CD14-positive monocyte (primary cell): ENCODE data around the gene SLC6A7. TPM values are rescaled to one million over a fixed set of nuclear protein-coding genes. Genes with fewer than 3 reads are reported as not detected.

Experiments used
- DNase-seq, 3 donors: peaks; one replicate each; pipeline ENCODE4 v3.0.0-alpha.2; 2011 to 2022
- H2AFZ ChIP-seq: 2 replicates; pipeline ENCODE4 v1.6.0; 2012; ENCODE audit warnings: mild to moderate bottlenecking, low read depth, low read length, inconsistent platforms; ENCODE audit not compliant: insufficient read depth, poor library complexity, severe bottlenecking
- H3K27ac ChIP-seq, 2 donors: 1 replicate in 1 of 2; 2 replicates in 1 of 2; pipeline ENCODE4 v1.5.1; 2012 to 2013; ENCODE audit warnings: low read length in 2 of 2, control low read depth in 1 of 2, inconsistent platforms in 1 of 2, low read depth in 1 of 2, mild to moderate bottlenecking in 1 of 2
- H3K27me3 ChIP-seq, 2 donors: one replicate each; pipeline versions ENCODE4 v1.6.0 to v1.6.1; 2011 to 2013; ENCODE audit warnings: low read length in 2 of 2; ENCODE audit not compliant: control insufficient read depth in 2 of 2, insufficient read depth in 2 of 2
- H3K36me3 ChIP-seq, 2 donors: replicated peaks in 1 of 2; 1 replicate in 1 of 2; 2 replicates in 1 of 2; pipeline versions ENCODE4 v1.5.1 to v1.6.1; 2012 to 2013; ENCODE audit warnings: low read length in 2 of 2, control low read depth in 1 of 2, inconsistent platforms in 1 of 2, mild to moderate bottlenecking in 1 of 2; ENCODE audit not compliant: insufficient read depth in 2 of 2, control insufficient read depth in 1 of 2
- H3K4me1 ChIP-seq, 2 donors: 1 replicate in 1 of 2; 2 replicates in 1 of 2; pipeline versions ENCODE4 v1.5.1 to v1.6.1; 2012 to 2013; ENCODE audit warnings: low read length in 2 of 2, control low read depth in 1 of 2, inconsistent platforms in 1 of 2, mild to moderate bottlenecking in 1 of 2, moderate library complexity in 1 of 2; ENCODE audit not compliant: insufficient read depth in 2 of 2, control insufficient read depth in 1 of 2
- H3K4me2 ChIP-seq: replicated peaks from 2 replicates; pipeline ENCODE3; 2012; ENCODE audit warnings: low read length, moderate library complexity, mild to moderate bottlenecking; ENCODE audit not compliant: poor library complexity, severe bottlenecking; ENCODE audit errors: extremely low read depth
- H3K4me3 ChIP-seq, 3 experiments: fragments of 200-600 bp in 1 of 3; sonication (generic) in 1 of 3; replicated peaks in 1 of 3; 1 replicate in 2 of 3; 2 replicates in 1 of 3; pipeline ENCODE4 v1.5.1; 2011 to 2013; ENCODE audit warnings: low read length in 3 of 3, mild to moderate bottlenecking in 3 of 3, control low read depth in 2 of 3, low read depth in 2 of 3, inconsistent platforms in 1 of 3, moderate library complexity in 1 of 3
- H3K79me2 ChIP-seq: 2 replicates; pipeline ENCODE4 v1.6.0; 2012; ENCODE audit warnings: mild to moderate bottlenecking, control low read depth, inconsistent platforms, low read length, moderate library complexity; ENCODE audit not compliant: insufficient read depth
- H3K9ac ChIP-seq: 2 replicates; pipeline ENCODE4 v1.6.0; 2017; ENCODE audit warnings: low read length, mild to moderate bottlenecking; ENCODE audit not compliant: insufficient read depth, poor library complexity, severe bottlenecking
- H3K9me3 ChIP-seq, 2 donors: replicated peaks in 1 of 2; 1 replicate in 1 of 2; 2 replicates in 1 of 2; pipeline versions ENCODE4 v1.5.1 to v1.6.1; 2012 to 2013; ENCODE audit warnings: low read length in 2 of 2, control low read depth in 1 of 2; ENCODE audit not compliant: control insufficient read depth in 1 of 2, insufficient read depth in 1 of 2
- H4K20me1 ChIP-seq: 2 replicates; pipeline ENCODE4 v1.6.0; 2012; ENCODE audit warnings: mild to moderate bottlenecking, low read length, control low read depth, moderate library complexity; ENCODE audit not compliant: insufficient read depth
- H3K27ac Mint-ChIP-seq, 7 donors: one replicate each; pipeline ENCODE4 v1.8.0; 2020; ENCODE audit warnings: mild to moderate bottlenecking in 7 of 7, mixed read lengths in 7 of 7, moderate library complexity in 6 of 7, inconsistent platforms in 2 of 7
- H3K27me3 Mint-ChIP-seq, 3 donors: one replicate each; pipeline ENCODE4 v1.8.0; 2021 to 2022; ENCODE audit warnings: low read depth in 3 of 3, mild to moderate bottlenecking in 3 of 3, mixed read lengths in 3 of 3, moderate library complexity in 3 of 3, inconsistent platforms in 1 of 3
- H3K36me3 Mint-ChIP-seq, 2 donors: one replicate each; pipeline ENCODE4 v1.8.0; 2020; ENCODE audit warnings: mixed read lengths in 2 of 2, inconsistent platforms in 1 of 2, mild to moderate bottlenecking in 1 of 2
- H3K4me1 Mint-ChIP-seq: one replicate; pipeline ENCODE4 v1.8.0; 2020; ENCODE audit warnings: mild to moderate bottlenecking, mixed read lengths
- H3K4me3 Mint-ChIP-seq, 2 donors: one replicate each; pipeline ENCODE4 v1.8.0; 2020; ENCODE audit warnings: mild to moderate bottlenecking in 2 of 2, mixed read lengths in 2 of 2, moderate library complexity in 1 of 2
- H3K9me3 Mint-ChIP-seq, 7 donors: one replicate each; pipeline ENCODE4 v1.8.0; 2020 to 2022; ENCODE audit warnings: mixed read lengths in 7 of 7, mild to moderate bottlenecking in 6 of 7, moderate library complexity in 6 of 7, inconsistent platforms in 2 of 7
- CTCF ChIP-seq: fragments of 200-600 bp; IDR thresholded peaks from one replicate; pipeline ENCODE4 v1.8.0; 2022; ENCODE audit warnings: antibody characterized with exemption, mild to moderate bottlenecking
- WGBS: methylation state at CpG from one replicate; pipeline ENCODE4 v1.1.5; 2013; ENCODE audit warnings: missing lambda C conversion rate; ENCODE audit not compliant: insufficient coverage; 5-methylcytosine and 5-hydroxymethylcytosine counted together
- intact Hi-C, 2 donors: fragments of 100-400 bp; cut with micrococcal nuclease; formaldehyde crosslinking; loops; one replicate each; pipeline versions ENCODE4 v1.15.0 to v1.15.1; 2023
- polyA plus RNA-seq, 3 donors: library from polyadenylated mRNA; depleted of rRNA in 1 of 3; unstranded in 2 of 3; stranded (reverse) in 1 of 3; fragments of 300-500 nt in 2 of 3; fragments of >200 nt in 1 of 3; fragmentation: Illumina TruSeq in 2 of 3; gene quantifications; 1 replicate in 2 of 3; 2 replicates in 1 of 3; pipeline ENCODE4 v1.2.3, GENCODE V29; 2012 to 2021

Gene SLC6A7
- polyA plus RNA-seq, 3 donors = 0.07 TPM; not detected in 2

- 86% methylated on average over 2 of the region's 7 CpGs for WGBS
- no peak overlapping the region for H3K4me2 ChIP-seq
- peaks cover 8 to 11% of the 10 kb centered on the region in 2 donors for H3K4me1 ChIP-seq
- DNase-seq = no peak
- peaks cover 0 to 2% (median 0%) of the 10 kb centered on the region in 7 donors for H3K9me3 Mint-ChIP-seq
- TF ChIP-seq CTCF = no peak
- H3K27me3 ChIP-seq = peaks cover 0 to 18% of the 10 kb centered on the region in 2 donors
- no peak overlapping the region for H2AFZ ChIP-seq
- peaks cover 0 to 3% of the 10 kb centered on the region in 2 donors for H3K36me3 Mint-ChIP-seq
- H3K9ac ChIP-seq = no peak overlapping the region
- H3K4me3 Mint-ChIP-seq = peak overlapping the region in 1 of 2 donors; percentile 48
- H3K4me3 ChIP-seq = no peak overlapping the region
- intact Hi-C loops = no loop called here
- peaks cover 15% of the 10 kb centered on the region for H3K4me1 Mint-ChIP-seq
- peak overlapping the region in 2 of 7 donors; percentile 36 to 65 for H3K27ac Mint-ChIP-seq
- no peak overlapping the region for H3K27ac ChIP-seq
- no peaks in the 10 kb centered on the region for H4K20me1 ChIP-seq
- H3K9me3 ChIP-seq = no peaks in the 10 kb centered on the region
- no peaks in the 10 kb centered on the region for H3K79me2 ChIP-seq
- H3K36me3 ChIP-seq = no peaks in the 10 kb centered on the region
- H3K27me3 Mint-ChIP-seq = peaks cover 26 to 33% (median 27%) of the 10 kb centered on the region in 3 donors
These were observed 35.2 kb upstream of the SLC6A7 start for GRCh38 chr5:150154618-150155128.

DNA sequence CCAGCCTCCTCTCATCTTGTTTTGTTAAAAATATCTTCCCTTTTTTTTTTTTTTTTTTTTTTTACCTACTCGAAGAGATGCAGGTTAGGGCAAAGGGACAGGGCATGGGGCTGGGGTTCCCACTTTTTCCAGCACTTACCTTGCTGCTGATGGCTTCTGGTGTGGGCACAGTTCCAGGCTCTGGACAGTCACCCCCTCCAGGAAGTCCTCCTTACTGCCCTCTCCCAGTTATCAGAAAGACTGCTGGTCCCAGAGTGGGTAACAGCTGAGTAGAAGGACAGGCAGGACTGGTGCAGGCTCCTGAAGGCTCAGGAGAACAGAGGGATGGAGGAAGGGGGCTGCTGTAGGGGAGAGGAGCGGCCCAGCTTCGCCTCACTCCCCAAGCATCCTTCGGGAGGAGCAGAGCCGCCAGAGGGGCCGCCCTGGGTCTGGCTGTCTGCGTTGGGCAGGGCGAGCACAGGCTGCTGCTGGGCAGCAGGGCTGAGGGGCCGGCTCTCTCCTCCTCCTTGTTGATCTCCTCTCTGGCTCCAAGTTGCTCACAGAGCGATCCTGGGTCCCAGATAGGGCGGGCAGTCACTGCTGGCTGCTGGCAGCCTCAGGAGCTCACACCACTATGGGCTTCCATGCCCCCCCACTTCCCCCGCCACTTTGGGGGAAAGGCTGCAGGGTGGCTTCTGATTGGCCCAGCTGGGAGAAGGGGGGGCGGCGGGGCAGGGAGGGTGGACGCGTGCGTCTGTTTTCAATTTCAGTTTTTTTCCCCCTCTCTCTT, 34.4 kb upstream of the SLC6A7 start, which contains the start of gene PDGFRB:
Gene PDGFRB, minus strand, starts transcription at position 588 of the 769 bp plus-strand sequence. CDS start 18,798 bp downstream, outside the sequence.
- peak within 1 kb of the TSS; percentile 79 to 93 for H3K4me3 Mint-ChIP-seq
- peak within 1 kb of the TSS; percentile 19 for H2AFZ ChIP-seq
- H3K27me3 Mint-ChIP-seq = peaks cover 26 to 33% (median 27%) of the 10 kb centered on the region in 3 donors
- no peak for TF ChIP-seq CTCF
- peaks cover 0 to 3% of the 10 kb centered on the region in 2 donors for H3K36me3 Mint-ChIP-seq
- peaks cover 15% of the 10 kb centered on the region for H3K4me1 Mint-ChIP-seq
- peak within 1 kb of the TSS in 5 of 7 donors; percentile 20 to 65 (median 47) for H3K27ac Mint-ChIP-seq
- peak within 1 kb of the TSS; percentile 59 for H3K4me2 ChIP-seq
- no peaks in the 10 kb centered on the region for H3K36me3 ChIP-seq
- no peaks in the 10 kb centered on the region for H3K79me2 ChIP-seq
- H3K27me3 ChIP-seq = peaks cover 0 to 18% of the 10 kb centered on the region in 2 donors
- H3K9ac ChIP-seq = peak within 1 kb of the TSS; percentile 6
- H4K20me1 ChIP-seq = no peaks in the 10 kb centered on the region
- intact Hi-C loops = no loop called here
- peaks cover 0 to 2% (median 0%) of the 10 kb centered on the region in 7 donors for H3K9me3 Mint-ChIP-seq
- H3K4me1 ChIP-seq = peaks cover 8 to 11% of the 10 kb centered on the region in 2 donors
- H3K27ac ChIP-seq = no peak within 1 kb of the TSS
- H3K4me3 ChIP-seq = peak within 1 kb of the TSS in 2 of 3 experiments; percentile 3 to 56
- WGBS = 5% methylated on average over 7 of the region's 17 CpGs
- H3K9me3 ChIP-seq = no peaks in the 10 kb centered on the region
- no peak for DNase-seq
